ENCODE results near the gene UBAC1.

The UBAC1 gene

DNA sequence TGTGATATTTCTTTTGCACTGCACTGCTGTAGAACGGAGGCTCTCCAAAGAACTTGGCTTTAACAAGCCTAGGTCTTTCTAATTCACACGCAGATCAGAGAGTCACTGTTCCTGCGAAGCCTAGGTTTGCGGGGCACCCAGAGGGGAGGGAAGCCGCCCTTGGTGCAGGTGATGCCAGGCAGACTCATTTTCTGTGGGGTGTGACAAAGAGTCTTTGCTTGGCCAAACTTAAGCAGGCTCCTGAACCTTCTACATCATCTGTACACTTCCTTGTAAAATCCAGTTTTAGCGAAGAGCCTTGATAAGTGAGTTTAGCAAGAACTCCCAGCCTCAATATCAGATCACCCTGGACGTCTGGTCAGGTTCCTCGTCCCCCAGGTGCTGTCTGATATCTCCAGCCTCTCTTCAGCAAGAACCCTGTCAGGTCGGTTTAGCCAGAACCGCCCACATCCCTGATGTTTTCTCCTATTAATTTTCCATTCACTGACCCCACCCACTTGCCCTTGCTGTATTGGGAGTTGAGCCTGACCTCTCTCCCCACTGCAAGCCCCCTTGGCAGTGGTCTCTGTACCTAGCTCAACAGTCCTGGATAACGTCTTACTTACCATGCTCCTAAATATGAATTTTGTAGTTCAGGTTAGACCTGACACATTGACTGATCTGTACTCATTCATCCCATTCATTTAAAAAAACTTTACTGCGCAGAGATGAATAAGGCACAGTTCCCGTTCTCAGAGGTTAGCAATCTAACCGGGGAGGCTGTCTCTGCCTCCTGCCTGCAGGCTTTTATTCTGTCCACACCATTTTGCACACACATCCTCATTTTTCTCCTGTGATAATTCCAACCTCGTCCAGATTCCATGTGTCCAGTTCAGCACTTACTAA, 880 bp upstream of the UBAC1 start:
- Histone ChIP-seq H3K9me3 (ENCODE audit: control insufficient read depth in 5 of 5, low read length in 5 of 5) (no peaks in the 10 kb centered on the region), H3K27me3 (ENCODE audit: control insufficient read depth in 5 of 5, insufficient read depth in 4 of 5, low read length in 5 of 5) (no peaks in the 10 kb centered on the region), H3K4me3 (ENCODE audit: low read depth in 1 of 5, low read length in 5 of 5) (no peak overlapping the region), H3K4me1 (ENCODE audit: control insufficient read depth in 5 of 5, insufficient read depth in 5 of 5, low read length in 5 of 5) (peaks cover 6 to 31% (median 27%) of the 10 kb centered on the region in 5 donors), H3K27ac (ENCODE audit: low read depth, low read length) (no peak overlapping the region), H3K36me3 (ENCODE audit: control insufficient read depth in 5 of 5, insufficient read depth in 5 of 5, low read length in 5 of 5) (no peaks in the 10 kb centered on the region), H3K9ac (ENCODE audit: low read length in 5 of 5) (no peak overlapping the region)

DNA sequence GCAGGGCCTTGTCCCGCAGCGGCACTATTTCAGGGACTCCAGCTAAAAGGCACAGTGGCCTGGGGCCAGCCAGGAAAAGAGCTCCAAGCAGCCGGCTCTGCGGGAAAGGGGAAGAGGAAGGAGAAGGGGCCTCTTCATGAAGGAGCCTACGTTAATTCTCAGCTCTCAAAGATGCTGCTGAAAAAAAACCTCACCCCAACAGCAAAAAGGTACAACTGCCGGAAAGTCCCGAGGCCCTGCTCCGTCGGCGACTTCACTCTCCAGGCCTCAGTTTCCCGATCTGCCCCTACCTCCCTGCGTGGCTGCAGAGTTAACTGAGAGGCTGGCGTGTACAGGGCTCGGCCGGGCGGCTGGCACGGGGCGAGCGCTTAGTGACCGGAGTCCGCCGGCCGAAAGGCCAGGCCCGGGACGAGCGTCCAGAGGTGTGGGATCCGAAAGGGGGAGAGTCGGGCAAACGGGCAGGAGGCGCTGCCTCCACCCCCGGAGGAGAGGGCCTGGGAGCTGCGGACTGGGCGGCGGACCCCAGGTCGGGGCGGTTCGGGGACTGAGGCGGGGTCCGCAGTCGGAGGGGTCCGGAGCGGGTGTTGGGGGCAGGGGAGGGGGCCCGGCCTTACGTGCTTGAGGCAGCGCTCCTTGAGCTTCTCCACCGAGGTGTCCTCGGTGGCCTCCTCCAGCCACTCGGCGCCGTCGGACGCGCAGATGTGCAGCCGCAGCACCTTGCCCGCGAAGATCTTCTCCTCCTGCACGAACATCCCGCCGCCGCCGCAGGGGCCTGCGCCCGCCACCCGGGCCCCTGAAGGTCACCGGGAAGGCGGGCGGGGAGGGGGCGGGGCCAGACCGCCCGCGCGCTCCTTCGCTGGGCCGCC, 529 bp downstream of the UBAC1 start:
- peak overlapping the region; percentile 71 for H3K27ac ChIP-seq (ENCODE audit: low read depth, low read length)
- no peaks in the 10 kb centered on the region for H3K36me3 ChIP-seq (ENCODE audit: control insufficient read depth in 5 of 5, insufficient read depth in 5 of 5, low read length in 5 of 5)
- H3K4me1 ChIP-seq (ENCODE audit: control insufficient read depth in 5 of 5, insufficient read depth in 5 of 5, low read length in 5 of 5), result peaks cover 6 to 31% (median 27%) of the 10 kb centered on the region in 5 donors
- H3K9ac ChIP-seq (ENCODE audit: low read length in 5 of 5), result peak overlapping the region; percentile 61 to 87 (median 82)
- H3K4me3 ChIP-seq (ENCODE audit: low read depth in 1 of 5, low read length in 5 of 5), result peak overlapping the region; percentile 65 to 81 (median 72)
- H3K27me3 ChIP-seq (ENCODE audit: control insufficient read depth in 5 of 5, insufficient read depth in 4 of 5, low read length in 5 of 5), result no peaks in the 10 kb centered on the region
- no peaks in the 10 kb centered on the region for H3K9me3 ChIP-seq (ENCODE audit: control insufficient read depth in 5 of 5, low read length in 5 of 5)

DNA sequence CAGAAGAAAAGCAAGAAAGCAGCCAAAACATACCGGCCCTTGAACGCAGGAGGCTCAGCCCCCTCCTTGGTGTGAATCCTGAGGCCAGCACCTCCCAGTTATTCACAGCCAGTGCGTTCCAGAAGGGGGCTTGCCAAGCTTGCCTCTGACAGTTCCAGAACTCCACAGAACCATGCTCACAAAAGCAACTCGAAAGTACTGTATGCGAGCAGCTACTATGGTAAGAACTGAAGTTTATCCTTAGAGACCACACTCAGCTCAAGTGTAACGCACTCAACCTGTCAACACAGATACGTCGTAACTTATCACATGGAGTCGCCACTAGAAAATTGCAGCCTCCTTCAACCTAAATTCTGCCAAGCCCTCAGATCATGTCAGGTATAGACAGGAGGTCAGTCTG, 1.4 kb downstream of the UBAC1 start:
- Histone ChIP-seq H3K27me3 (ENCODE audit: control insufficient read depth in 5 of 5, insufficient read depth in 4 of 5, low read length in 5 of 5) (no peaks in the 10 kb centered on the region), H3K9ac (ENCODE audit: low read length in 5 of 5) (peak overlapping the region; percentile 61 to 87 (median 82)), H3K4me3 (ENCODE audit: low read depth in 1 of 5, low read length in 5 of 5) (peak overlapping the region; percentile 65 to 81 (median 72)), H3K27ac (ENCODE audit: low read depth, low read length) (peak overlapping the region; percentile 71), H3K4me1 (ENCODE audit: control insufficient read depth in 5 of 5, insufficient read depth in 5 of 5, low read length in 5 of 5) (peaks cover 6 to 31% (median 27%) of the 10 kb centered on the region in 5 donors), H3K9me3 (ENCODE audit: control insufficient read depth in 5 of 5, low read length in 5 of 5) (no peaks in the 10 kb centered on the region), H3K36me3 (ENCODE audit: control insufficient read depth in 5 of 5, insufficient read depth in 5 of 5, low read length in 5 of 5) (peaks cover 0 to 4% (median under 1%) of the 10 kb centered on the region in 5 donors)

DNA sequence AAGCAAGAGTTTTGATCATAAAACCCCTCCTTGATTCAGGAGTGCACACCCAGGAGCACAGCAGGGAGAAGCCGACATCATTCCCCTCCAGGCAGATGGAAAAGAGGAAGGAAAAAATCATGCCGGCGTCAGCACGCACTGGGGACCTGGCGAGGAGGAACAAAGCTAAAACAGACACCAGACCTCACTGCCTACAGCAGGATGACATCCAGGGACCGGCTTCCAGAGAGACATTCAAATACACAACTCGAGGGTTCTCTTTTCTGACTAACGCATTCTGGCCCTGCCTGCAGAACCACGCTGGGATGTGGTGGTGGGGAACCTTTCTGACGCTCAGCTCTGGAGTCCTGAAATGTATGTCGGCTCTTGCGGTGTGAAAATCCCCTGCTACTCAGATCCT, 2.7 kb downstream of the UBAC1 start:
- Histone ChIP-seq H3K36me3 (ENCODE audit: control insufficient read depth in 5 of 5, insufficient read depth in 5 of 5, low read length in 5 of 5) (peaks cover 0 to 13% (median 9%) of the 10 kb centered on the region in 5 donors), H3K4me1 (ENCODE audit: control insufficient read depth in 5 of 5, insufficient read depth in 5 of 5, low read length in 5 of 5) (peaks cover 6 to 31% (median 26%) of the 10 kb centered on the region in 5 donors), H3K4me3 (ENCODE audit: low read depth in 1 of 5, low read length in 5 of 5) (no peak overlapping the region), H3K27me3 (ENCODE audit: control insufficient read depth in 5 of 5, insufficient read depth in 4 of 5, low read length in 5 of 5) (no peaks in the 10 kb centered on the region), H3K9ac (ENCODE audit: low read length in 5 of 5) (no peak overlapping the region), H3K27ac (ENCODE audit: low read depth, low read length) (no peak overlapping the region), H3K9me3 (ENCODE audit: control insufficient read depth in 5 of 5, low read length in 5 of 5) (no peaks in the 10 kb centered on the region)

DNA sequence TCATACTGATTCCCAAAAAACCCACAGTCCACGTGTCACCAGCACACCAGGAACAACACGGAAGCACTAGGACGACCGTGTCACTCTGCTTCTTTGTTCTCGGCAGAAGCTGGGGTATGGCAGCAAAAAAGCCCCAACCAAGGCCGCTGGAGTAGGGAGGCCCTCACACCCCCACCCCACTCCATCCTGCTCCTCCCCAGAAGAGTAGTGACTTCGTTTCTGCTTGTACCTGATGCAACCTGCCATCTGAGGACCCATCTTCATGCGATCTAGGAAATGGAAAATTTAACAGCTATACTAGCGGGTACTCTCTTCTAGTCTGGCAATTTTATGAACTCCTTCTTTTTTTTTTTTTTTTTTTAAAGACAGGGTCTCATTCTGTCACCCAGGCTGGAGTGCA, 3.7 kb downstream of the UBAC1 start:
- no peaks in the 10 kb centered on the region for H3K9me3 ChIP-seq (ENCODE audit: control insufficient read depth in 5 of 5, low read length in 5 of 5)
- no peak overlapping the region for H3K27ac ChIP-seq (ENCODE audit: low read depth, low read length)
- no peaks in the 10 kb centered on the region for H3K27me3 ChIP-seq (ENCODE audit: control insufficient read depth in 5 of 5, insufficient read depth in 4 of 5, low read length in 5 of 5)
- H3K4me3 ChIP-seq (ENCODE audit: low read depth in 1 of 5, low read length in 5 of 5), result no peak overlapping the region
- no peak overlapping the region for H3K9ac ChIP-seq (ENCODE audit: low read length in 5 of 5)
- H3K36me3 ChIP-seq (ENCODE audit: control insufficient read depth in 5 of 5, insufficient read depth in 5 of 5, low read length in 5 of 5), result peaks cover 0 to 23% (median 18%) of the 10 kb centered on the region in 5 donors
- H3K4me1 ChIP-seq (ENCODE audit: control insufficient read depth in 5 of 5, insufficient read depth in 5 of 5, low read length in 5 of 5), result peaks cover 6 to 31% (median 26%) of the 10 kb centered on the region in 5 donors

DNA sequence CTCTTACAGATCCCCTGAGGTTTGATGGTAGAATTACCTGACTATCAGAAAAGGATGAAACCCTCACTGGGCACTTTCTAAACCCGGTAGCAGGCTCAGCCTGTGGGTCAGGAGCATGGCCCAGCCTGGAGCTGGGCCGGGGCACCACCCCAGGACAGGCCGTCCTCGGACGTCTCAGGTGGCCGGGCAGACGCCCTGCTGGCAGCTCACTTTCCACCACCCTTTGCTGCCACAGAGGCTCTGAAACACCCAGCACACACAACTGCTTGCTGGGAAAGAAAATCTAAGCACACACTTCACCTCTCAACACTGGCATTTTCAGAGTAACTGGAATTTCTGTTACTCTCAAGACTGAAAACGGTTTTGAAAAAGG, 4.4 kb downstream of the UBAC1 start:
- peaks cover 0 to 30% (median 24%) of the 10 kb centered on the region in 5 donors for H3K36me3 ChIP-seq (ENCODE audit: control insufficient read depth in 5 of 5, insufficient read depth in 5 of 5, low read length in 5 of 5)
- no peaks in the 10 kb centered on the region for H3K9me3 ChIP-seq (ENCODE audit: control insufficient read depth in 5 of 5, low read length in 5 of 5)
- H3K27ac ChIP-seq (ENCODE audit: low read depth, low read length), result no peak overlapping the region
- H3K4me1 ChIP-seq (ENCODE audit: control insufficient read depth in 5 of 5, insufficient read depth in 5 of 5, low read length in 5 of 5), result peaks cover 6 to 30% (median 26%) of the 10 kb centered on the region in 5 donors
- no peak overlapping the region for H3K9ac ChIP-seq (ENCODE audit: low read length in 5 of 5)
- no peaks in the 10 kb centered on the region for H3K27me3 ChIP-seq (ENCODE audit: control insufficient read depth in 5 of 5, insufficient read depth in 4 of 5, low read length in 5 of 5)
- H3K4me3 ChIP-seq (ENCODE audit: low read depth in 1 of 5, low read length in 5 of 5), result no peak overlapping the region

DNA sequence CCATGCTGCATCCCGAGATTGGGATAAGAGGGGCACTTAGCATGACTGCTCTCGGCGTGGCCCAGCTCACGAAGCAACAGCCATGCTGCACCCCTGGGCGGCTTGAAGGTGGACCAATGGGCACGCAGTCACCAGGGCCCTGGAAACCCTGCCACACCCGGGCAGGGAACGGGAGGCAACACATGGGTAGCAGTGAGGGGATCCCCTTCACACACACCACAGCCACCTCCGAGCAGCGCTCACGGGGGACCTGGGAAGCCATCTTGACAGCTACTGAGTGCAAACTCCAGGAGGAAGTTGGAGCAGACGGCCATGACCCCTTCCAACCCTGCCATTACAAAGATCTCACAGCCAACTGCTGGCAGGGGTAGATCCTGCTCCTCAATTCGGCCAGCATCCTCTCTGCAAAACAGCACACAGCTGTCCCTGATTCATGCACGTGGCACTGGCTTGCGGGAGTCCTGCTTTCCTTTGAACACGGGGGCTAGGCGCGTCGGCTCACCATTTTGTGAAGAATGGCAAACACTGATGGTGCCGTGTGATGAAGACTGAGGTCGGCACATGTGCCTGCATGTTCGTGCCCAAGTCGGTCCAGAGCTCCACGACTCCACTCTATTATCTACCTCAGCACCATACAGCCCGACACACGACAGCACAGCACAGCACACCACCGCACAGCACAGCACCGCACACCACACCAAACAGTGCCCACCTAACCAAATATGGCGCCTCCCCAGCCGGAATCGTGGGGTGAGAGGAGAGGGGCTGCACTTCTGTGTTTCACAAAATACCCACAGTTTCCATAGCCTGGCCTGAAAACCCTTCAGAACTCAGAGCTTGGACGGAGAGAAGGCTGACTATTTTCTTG, 5.0 kb downstream of the UBAC1 start:
- Histone ChIP-seq H3K36me3 (ENCODE audit: control insufficient read depth in 5 of 5, insufficient read depth in 5 of 5, low read length in 5 of 5) (peaks cover 0 to 30% (median 24%) of the 10 kb centered on the region in 5 donors), H3K27ac (ENCODE audit: low read depth, low read length) (no peak overlapping the region), H3K27me3 (ENCODE audit: control insufficient read depth in 5 of 5, insufficient read depth in 4 of 5, low read length in 5 of 5) (no peaks in the 10 kb centered on the region), H3K9me3 (ENCODE audit: control insufficient read depth in 5 of 5, low read length in 5 of 5) (no peaks in the 10 kb centered on the region), H3K4me1 (ENCODE audit: control insufficient read depth in 5 of 5, insufficient read depth in 5 of 5, low read length in 5 of 5) (peaks cover 6 to 25% (median 21%) of the 10 kb centered on the region in 5 donors), H3K9ac (ENCODE audit: low read length in 5 of 5) (peak overlapping the region in 1 of 5 donors; percentile 9), H3K4me3 (ENCODE audit: low read depth in 1 of 5, low read length in 5 of 5) (no peak overlapping the region)

DNA sequence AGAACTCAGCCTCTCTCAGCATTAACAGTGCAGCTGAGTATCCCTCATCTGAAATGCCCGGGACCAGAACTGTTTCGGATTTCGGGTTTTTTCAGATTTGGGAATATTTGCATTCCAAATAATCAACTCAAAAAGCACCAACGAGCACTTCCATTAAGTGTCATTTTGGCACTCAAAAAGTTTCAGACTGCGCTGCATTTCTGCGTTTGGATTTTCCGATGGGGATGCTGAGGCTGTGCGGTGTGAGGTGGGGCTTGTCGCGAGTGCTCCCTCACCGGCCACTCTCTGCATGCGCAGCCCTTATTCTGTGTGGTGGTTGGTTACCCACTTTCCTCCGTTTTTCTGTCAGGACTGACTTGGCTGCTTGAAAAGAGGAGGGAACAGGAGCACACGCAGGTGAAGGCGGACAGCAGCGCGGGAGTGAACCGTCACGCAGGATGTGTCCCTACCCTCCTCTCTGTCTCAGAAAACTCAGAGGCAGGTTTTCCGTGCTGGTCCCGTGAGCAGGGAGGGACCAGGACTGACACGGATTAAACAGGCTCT, 8.4 kb downstream of the UBAC1 start:
- no peaks in the 10 kb centered on the region for H3K9me3 ChIP-seq (ENCODE audit: control insufficient read depth in 5 of 5, low read length in 5 of 5)
- no peaks in the 10 kb centered on the region for H3K27me3 ChIP-seq (ENCODE audit: control insufficient read depth in 5 of 5, insufficient read depth in 4 of 5, low read length in 5 of 5)
- peaks cover 0 to 52% (median 46%) of the 10 kb centered on the region in 5 donors for H3K36me3 ChIP-seq (ENCODE audit: control insufficient read depth in 5 of 5, insufficient read depth in 5 of 5, low read length in 5 of 5)
- H3K27ac ChIP-seq (ENCODE audit: low read depth, low read length), result no peak overlapping the region
- no peaks in the 10 kb centered on the region for H3K4me1 ChIP-seq (ENCODE audit: control insufficient read depth in 5 of 5, insufficient read depth in 5 of 5, low read length in 5 of 5)
- H3K4me3 ChIP-seq (ENCODE audit: low read depth in 1 of 5, low read length in 5 of 5), result no peak overlapping the region
- H3K9ac ChIP-seq (ENCODE audit: low read length in 5 of 5), result no peak overlapping the region

DNA sequence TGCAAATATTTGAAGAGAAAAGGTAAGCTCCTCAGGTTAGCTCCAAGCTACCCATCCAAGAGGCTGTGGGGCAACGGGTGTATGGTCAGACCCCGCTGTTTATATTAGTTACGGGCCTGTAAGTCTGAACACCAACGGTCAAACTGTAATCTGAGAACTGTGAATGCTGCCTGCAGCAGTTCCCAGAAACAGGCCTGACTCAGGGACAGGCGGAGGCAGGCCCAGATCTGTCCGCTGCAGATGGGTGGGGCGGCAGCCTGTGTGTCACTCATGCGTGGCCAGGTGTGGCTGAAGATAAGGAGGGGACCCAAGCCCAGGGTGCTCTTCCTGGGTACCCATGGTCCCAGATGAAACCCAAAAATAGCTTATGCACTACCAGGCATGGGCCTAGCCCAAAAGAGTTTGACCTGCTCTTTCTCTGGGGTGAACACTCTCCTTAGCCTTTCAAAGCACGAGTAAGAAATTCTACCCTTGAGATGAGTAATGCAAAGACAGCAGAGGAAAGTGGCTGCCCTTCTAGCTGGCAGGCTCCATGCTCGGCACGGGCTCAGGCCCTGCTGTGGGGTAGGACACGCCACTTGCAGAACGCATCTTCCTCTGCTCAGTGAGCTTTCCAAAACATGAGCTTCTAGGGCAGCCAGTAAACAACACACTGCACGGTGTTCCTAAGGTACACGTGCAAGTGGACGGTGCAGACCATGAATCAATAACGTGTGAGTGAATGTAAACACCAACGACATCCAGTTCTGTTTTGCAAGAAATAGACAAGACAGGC, 9.1 kb downstream of the UBAC1 start:
- Histone ChIP-seq H3K4me1 (ENCODE audit: control insufficient read depth in 5 of 5, insufficient read depth in 5 of 5, low read length in 5 of 5) (no peaks in the 10 kb centered on the region), H3K9ac (ENCODE audit: low read length in 5 of 5) (no peak overlapping the region), H3K27me3 (ENCODE audit: control insufficient read depth in 5 of 5, insufficient read depth in 4 of 5, low read length in 5 of 5) (no peaks in the 10 kb centered on the region), H3K9me3 (ENCODE audit: control insufficient read depth in 5 of 5, low read length in 5 of 5) (no peaks in the 10 kb centered on the region), H3K27ac (ENCODE audit: low read depth, low read length) (no peak overlapping the region), H3K4me3 (ENCODE audit: low read depth in 1 of 5, low read length in 5 of 5) (no peak overlapping the region), H3K36me3 (ENCODE audit: control insufficient read depth in 5 of 5, insufficient read depth in 5 of 5, low read length in 5 of 5) (peaks cover 0 to 57% (median 48%) of the 10 kb centered on the region in 5 donors)

Data from subcutaneous abdominal adipose tissue (tissue), 5 donors.